ENCODE data around the gene IGSF5. TPM values are rescaled to one million over a fixed set of nuclear protein-coding genes. Genes with fewer than 3 reads are reported as not detected.

The IGSF5 gene
- total and polyA plus RNA-seq, 9 of the 15 experiments (the other 6 are each of a cell fraction or from before 2014, with no cell fraction given): not detected

- TF ChIP-seq ARID3A (IDR thresholded peaks at IDR 0.05; ENCODE audit: borderline replicate concordance, low read depth, low read length): no peak
- TF ChIP-seq RAD21 (CRISPR knock-in tag; conservative IDR thresholded peaks at IDR 0.05 in 1 of 2, IDR thresholded peaks at IDR 0.05 in 1 of 2): peak in 1 of 2 experiments; percentile 32; a peak in 1 of 4 replicates
Observed at GRCh38 chr21:39726133-39726532, 18.9 kb upstream of the IGSF5 start (continued).

GRCh38 chr21:39727401-39728120 is 17.4 kb upstream of the IGSF5 start:
- Histone ChIP-seq H3K36me3 (ENCODE audit: control insufficient read depth, insufficient read depth, low read length) (no peaks in the 10 kb centered on the region), H2AFZ (ENCODE audit: low read depth, low read length) (no peak overlapping the region), H3K27me3 (ENCODE audit: control insufficient read depth in 2 of 2, insufficient read depth in 2 of 2, low read length in 2 of 2) (0 out of 5 replicates have a peak, but pooled peaks cover 0 to 8% of the 10 kb centered on the region in 2 experiments), H3K9me1 (ENCODE audit: control insufficient read depth, insufficient read depth, low read length) (no peaks in the 10 kb centered on the region), H3K79me2 (ENCODE audit: control insufficient read depth, insufficient read depth, low read length) (no peaks in the 10 kb centered on the region), H4K20me1 (replicated peaks; ENCODE audit: control insufficient read depth, insufficient read depth, low read length) (no peaks in the 10 kb centered on the region), H3K9ac (ENCODE audit: insufficient read depth in 1 of 2, low read depth in 2 of 2, low read length in 2 of 2) (no peak overlapping the region), H3K4me1 (replicated peaks in 1 of 2; ENCODE audit: control insufficient read depth in 2 of 2, insufficient read depth in 2 of 2, low read length in 2 of 2) (no peaks in the 10 kb centered on the region), H3K4me3 (no peak overlapping the region), H3K27ac (ENCODE audit: extremely low read depth, low read depth, low read length) (no peak overlapping the region), H3K4me2 (ENCODE audit: insufficient read depth, low read length) (no peak overlapping the region), H3K9me3 (replicated peaks; ENCODE audit: control insufficient read depth, insufficient read depth, low read depth, low read length) (no peaks in the 10 kb centered on the region)
- no peak for DNase-seq (ENCODE audit: extremely low read depth in 1 of 4, low spot score in 3 of 4)
- BruUV-seq (replicated peaks): no TSS peak
- under 1% methylated on average over 15 of the region's 15 CpGs for WGBS (ENCODE audit: insufficient coverage, low coverage, missing lambda C conversion rate)
- in situ Hi-C loops (cut with MboI): no loop called here
- ChIA-PET CTCF (ENCODE audit: low intra/inter-chr PET ratio) (no interaction called here), POLR2A (interaction anchor here (0.7 kb wide), 1 partner anchor 32 kb away, joined by 4 read pairs; no protein-coding TSS in a partner anchor)
- intact Hi-C loops (cut with micrococcal nuclease): no loop called here
- no peak for FAIRE-seq
- TF ChIP-seq NFRKB (IDR thresholded peaks at IDR 0.05; ENCODE audit: low read depth): no peak
- no peak for TF ChIP-seq GTF2E2 (tag; IDR thresholded peaks at IDR 0.05)
- TF ChIP-seq NR1H2 (CRISPR knock-in tag; IDR thresholded peaks at IDR 0.05): no peak
- no peak for TF ChIP-seq NBN (IDR thresholded peaks at IDR 0.05; ENCODE audit: low read depth)
- TF ChIP-seq PTTG1 (tag; IDR thresholded peaks at IDR 0.05; ENCODE audit: low read depth): no peak
- no peak for TF ChIP-seq ZBTB12 (CRISPR knock-in tag; IDR thresholded peaks at IDR 0.05)
- TF ChIP-seq ASH1L (IDR thresholded peaks at IDR 0.05; ENCODE audit: borderline replicate concordance, low read depth, partially characterized antibody): no peak
- no peak for TF ChIP-seq ESRRA (IDR thresholded peaks at IDR 0.05; ENCODE audit: borderline replicate concordance, low read depth)
- no peak for TF ChIP-seq ZNF316 (IDR thresholded peaks at IDR 0.05)
- TF ChIP-seq ZFP30 (CRISPR knock-in tag; IDR thresholded peaks at IDR 0.05; ENCODE audit: borderline replicate concordance): no peak
- no peak for TF ChIP-seq TFE3 (CRISPR knock-in tag; IDR thresholded peaks at IDR 0.05)
- TF ChIP-seq HNRNPK (IDR thresholded peaks at IDR 0.05; ENCODE audit: low read depth, low read length, poor library complexity, severe bottlenecking): no peak
- TF ChIP-seq CBFA2T2 (conservative IDR thresholded peaks at IDR 0.05): no peak
- no peak for TF ChIP-seq ZNF232 (CRISPR knock-in tag; IDR thresholded peaks at IDR 0.05)
- no peak for TF ChIP-seq FIP1L1 (IDR thresholded peaks at IDR 0.05; ENCODE audit: low read depth, low read length, poor library complexity, severe bottlenecking)
- ATAC-seq: no peak
